ENCODE data around the gene LRMDA. TPM values are rescaled to one million over a fixed set of nuclear protein-coding genes. Genes with fewer than 3 reads are reported as not detected.

The LRMDA gene
- polyA plus RNA-seq, 1 donor (not counting 4 experiments of a cell fraction or from before 2014, with no cell fraction given), result not detected

GRCh38 chr10:75446508-75446907 lies 15.1 kb downstream of the LRMDA start:
- no peak overlapping the region for H3K27ac ChIP-seq (ENCODE audit: control insufficient read depth, insufficient read depth, low read length)
- no peak for TF ChIP-seq CTCF (optimal IDR thresholded peaks at IDR 0.05 in 1 of 3, IDR thresholded peaks at IDR 0.05 in 1 of 3, conservative IDR thresholded peaks at IDR 0.05 in 1 of 3; ENCODE audit: extremely low read depth in 1 of 3, insufficient read depth in 2 of 3, low read length in 3 of 3)
- no peak for TF ChIP-seq EZH2 (IDR thresholded peaks at IDR 0.05; ENCODE audit: low read length)
- no peaks in the 10 kb centered on the region for H4K20me1 ChIP-seq (ENCODE audit: control insufficient read depth, extremely low read depth, insufficient read depth, low read length)
- H3K4me2 ChIP-seq (ENCODE audit: control insufficient read depth, extremely low read depth, insufficient read depth, low read depth, low read length), result no peak overlapping the region
- no peaks in the 10 kb centered on the region for H3K27me3 ChIP-seq (ENCODE audit: control insufficient read depth, extremely low read depth, insufficient read depth, low read length)
- H3K79me2 ChIP-seq (ENCODE audit: control insufficient read depth, insufficient read depth, low read length), result no peaks in the 10 kb centered on the region
- no peak for FAIRE-seq
- no peaks in the 10 kb centered on the region for H3K36me3 ChIP-seq (ENCODE audit: control insufficient read depth in 2 of 2, extremely low read depth in 1 of 2, insufficient read depth in 2 of 2, low read length in 2 of 2)
- H3K9me1 ChIP-seq (ENCODE audit: control insufficient read depth, extremely low read depth, insufficient read depth, low read length), result no peaks in the 10 kb centered on the region
- dilution Hi-C loops (cut with MboI; ENCODE audit: extremely low pct_ligation_motif_present, low sequenced_read_pairs), result no loop called here
- H3K9ac ChIP-seq (ENCODE audit: control insufficient read depth, extremely low read depth, insufficient read depth, low read length), result no peak overlapping the region
- no peak overlapping the region for H3K4me3 ChIP-seq (ENCODE audit: control insufficient read depth in 2 of 3, extremely low read depth in 1 of 3, insufficient read depth in 2 of 3, low read depth in 1 of 3, low read length in 3 of 3)
- H3K9me3 ChIP-seq (ENCODE audit: control insufficient read depth, low read depth, low read length), result peaks cover 1% of the 10 kb centered on the region
- no peak for DNase-seq (ENCODE audit: low read depth, low spot score)
- no peak overlapping the region for H2AFZ ChIP-seq (ENCODE audit: control insufficient read depth, low read length)
- no peaks in the 10 kb centered on the region for H3K4me1 ChIP-seq (ENCODE audit: control insufficient read depth, extremely low read depth, insufficient read depth, low read length)

- FAIRE-seq, result no peak
- Histone ChIP-seq H3K9me1 (ENCODE audit: control insufficient read depth, extremely low read depth, insufficient read depth, low read length) (no peaks in the 10 kb centered on the region), H3K79me2 (ENCODE audit: control insufficient read depth, insufficient read depth, low read length) (no peaks in the 10 kb centered on the region), H3K4me3 (ENCODE audit: control insufficient read depth in 2 of 3, extremely low read depth in 1 of 3, insufficient read depth in 2 of 3, low read depth in 1 of 3, low read length in 3 of 3) (no peak overlapping the region), H3K4me2 (ENCODE audit: control insufficient read depth, extremely low read depth, insufficient read depth, low read depth, low read length) (no peak overlapping the region), H3K27ac (ENCODE audit: control insufficient read depth, insufficient read depth, low read length) (no peak overlapping the region), H3K36me3 (ENCODE audit: control insufficient read depth in 2 of 2, extremely low read depth in 1 of 2, insufficient read depth in 2 of 2, low read length in 2 of 2) (no peaks in the 10 kb centered on the region), H2AFZ (ENCODE audit: control insufficient read depth, low read length) (no peak overlapping the region), H3K4me1 (ENCODE audit: control insufficient read depth, extremely low read depth, insufficient read depth, low read length) (no peaks in the 10 kb centered on the region), H4K20me1 (ENCODE audit: control insufficient read depth, extremely low read depth, insufficient read depth, low read length) (no peaks in the 10 kb centered on the region), H3K9me3 (ENCODE audit: control insufficient read depth, low read depth, low read length) (no peaks in the 10 kb centered on the region), H3K27me3 (ENCODE audit: control insufficient read depth, extremely low read depth, insufficient read depth, low read length) (no peaks in the 10 kb centered on the region), H3K9ac (ENCODE audit: control insufficient read depth, extremely low read depth, insufficient read depth, low read length) (no peak overlapping the region)
- DNase-seq (ENCODE audit: low read depth, low spot score), result no peak
- dilution Hi-C loops (cut with MboI; ENCODE audit: extremely low pct_ligation_motif_present, low sequenced_read_pairs), result no loop called here
- TF ChIP-seq EZH2 (IDR thresholded peaks at IDR 0.05; ENCODE audit: low read length) (no peak), CTCF (optimal IDR thresholded peaks at IDR 0.05 in 1 of 3, IDR thresholded peaks at IDR 0.05 in 1 of 3, conservative IDR thresholded peaks at IDR 0.05 in 1 of 3; ENCODE audit: extremely low read depth in 1 of 3, insufficient read depth in 2 of 3, low read length in 3 of 3) (no peak)
Observed at GRCh38 chr10:75448166-75448565, 16.7 kb downstream of the LRMDA start.

Measured in keratinocyte (primary cell).